ENCODE measurements around the gene ZBED1.

Gene ZBED1

GRCh38 chrX:2451501-2452316 is 49.1 kb downstream of the ZBED1 start:
- DNase-seq = no peak

GRCh38 chrX:2450681-2451080 is 50.1 kb downstream of the ZBED1 start:
- DNase-seq = no peak

GRCh38 chrX:2449135-2449886 is 51.5 kb downstream of the ZBED1 start:
- no peak for DNase-seq

GRCh38 chrX:2447484-2447883 is 53.3 kb downstream of the ZBED1 start:
- no peak for DNase-seq

GRCh38 chrX:2446815-2447214 is 54.0 kb downstream of the ZBED1 start:
- no peak for DNase-seq

GRCh38 chrX:2445662-2446623 is 54.8 kb downstream of the ZBED1 start:
- no peak for DNase-seq

GRCh38 chrX:2442694-2443093 is 58.1 kb downstream of the ZBED1 start:
- no peak for DNase-seq

GRCh38 chrX:2441466-2441865 is 59.3 kb downstream of the ZBED1 start:
- no peak for DNase-seq

- no peak for DNase-seq
These were observed 61.2 kb downstream of the ZBED1 start for GRCh38 chrX:2439613-2440012.

Measured in NCI-H2029 (cell line).